Thyroid gland (tissue), 4 donors: ENCODE measurements around the gene CAGE1.

ENCODE experiments used
- POLR2A ChIP-seq, 2 donors: fragments of 450-650 bp; IDR thresholded peaks; one replicate each; pipeline ENCODE4 v1.6.1; 2017; ENCODE audit warnings: antibody characterized with exemption in 2 of 2, mild to moderate bottlenecking in 2 of 2, moderate library complexity in 1 of 2
- TF ChIP-seq, protein P1 (sequence below), 6 experiments: fragments of 200-600 bp in 3 of 6; fragments of 450-650 bp in 3 of 6; sonication (generic) in 3 of 6; IDR thresholded peaks; one replicate each; pipeline ENCODE4 v1.5.1; 2016 to 2019; ENCODE audit warnings: antibody characterized with exemption in 6 of 6, mild to moderate bottlenecking in 2 of 6, inconsistent platforms in 1 of 6, moderate library complexity in 1 of 6

DNA sequence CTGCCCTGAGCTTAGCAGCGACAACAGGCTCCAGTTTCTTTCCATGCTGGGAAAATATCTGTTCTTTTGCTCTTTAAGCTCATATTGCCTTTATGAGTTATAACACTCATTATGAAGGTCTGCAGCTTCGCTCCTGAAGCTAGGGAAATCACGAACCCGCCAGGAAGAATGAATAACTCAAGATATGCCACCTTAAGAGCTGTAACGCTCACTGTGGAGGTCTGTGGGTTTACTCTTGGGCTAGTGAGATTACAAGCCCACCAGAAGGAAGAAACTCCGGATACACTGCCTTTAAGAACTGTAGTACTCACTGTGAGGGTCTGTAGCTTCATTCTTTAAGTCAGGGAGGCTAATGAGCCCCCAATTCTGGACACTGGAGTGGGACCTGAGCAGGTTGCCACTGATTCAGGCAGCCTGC lies 73.6 kb downstream of the CAGE1 start:
- TF ChIP-seq, protein P1, sequence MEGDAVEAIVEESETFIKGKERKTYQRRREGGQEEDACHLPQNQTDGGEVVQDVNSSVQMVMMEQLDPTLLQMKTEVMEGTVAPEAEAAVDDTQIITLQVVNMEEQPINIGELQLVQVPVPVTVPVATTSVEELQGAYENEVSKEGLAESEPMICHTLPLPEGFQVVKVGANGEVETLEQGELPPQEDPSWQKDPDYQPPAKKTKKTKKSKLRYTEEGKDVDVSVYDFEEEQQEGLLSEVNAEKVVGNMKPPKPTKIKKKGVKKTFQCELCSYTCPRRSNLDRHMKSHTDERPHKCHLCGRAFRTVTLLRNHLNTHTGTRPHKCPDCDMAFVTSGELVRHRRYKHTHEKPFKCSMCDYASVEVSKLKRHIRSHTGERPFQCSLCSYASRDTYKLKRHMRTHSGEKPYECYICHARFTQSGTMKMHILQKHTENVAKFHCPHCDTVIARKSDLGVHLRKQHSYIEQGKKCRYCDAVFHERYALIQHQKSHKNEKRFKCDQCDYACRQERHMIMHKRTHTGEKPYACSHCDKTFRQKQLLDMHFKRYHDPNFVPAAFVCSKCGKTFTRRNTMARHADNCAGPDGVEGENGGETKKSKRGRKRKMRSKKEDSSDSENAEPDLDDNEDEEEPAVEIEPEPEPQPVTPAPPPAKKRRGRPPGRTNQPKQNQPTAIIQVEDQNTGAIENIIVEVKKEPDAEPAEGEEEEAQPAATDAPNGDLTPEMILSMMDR (IDR thresholded peaks at IDR 0.05), result no peak
- TF ChIP-seq POLR2A (IDR thresholded peaks at IDR 0.05), result no peak
